ENCODE measurements around the gene SEC14L1.

SEC14L1 gene

GRCh38 chr17:77164483-77165091 is 23.8 kb downstream of the SEC14L1 start:
- Histone ChIP-seq H4K8ac (ENCODE audit: low read depth, low read length) (no peak overlapping the region), H3K36me3 (ENCODE audit: control insufficient read depth in 1 of 2, insufficient read depth in 2 of 2, low read length in 2 of 2) (peaks cover 2 to 7% of the 10 kb centered on the region in 2 experiments), H3K79me1 (ENCODE audit: low read length) (no peaks in the 10 kb centered on the region), H4K91ac (ENCODE audit: low read depth, low read length) (no peak overlapping the region), H3K18ac (ENCODE audit: low read length) (no peak overlapping the region), H3K14ac (ENCODE audit: low read length) (no peak overlapping the region), H3K23ac (ENCODE audit: low read length) (no peak overlapping the region), H3K27ac (ENCODE audit: low read depth, low read length) (no peak overlapping the region), H3K4ac (ENCODE audit: low read depth, low read length) (no peak overlapping the region), H3K79me2 (ENCODE audit: control insufficient read depth, insufficient read depth, low read length, poor library complexity) (peaks cover 2% of the 10 kb centered on the region), H2BK12ac (ENCODE audit: low read length) (no peak overlapping the region), H2AFZ (ENCODE audit: insufficient read depth, low read length, poor library complexity) (no peak overlapping the region), H2AK5ac (ENCODE audit: low read length) (no peak overlapping the region), H3K9me3 (ENCODE audit: insufficient read depth, low read depth, low read length) (peaks cover 9% of the 10 kb centered on the region), H3K4me2 (ENCODE audit: low read length) (no peak overlapping the region), H2BK120ac (ENCODE audit: insufficient read depth, low read length, poor library complexity) (no peak overlapping the region), H3K4me1 (ENCODE audit: control insufficient read depth in 1 of 2, insufficient read depth in 2 of 2, low read length in 2 of 2) (peaks cover 2 to 4% of the 10 kb centered on the region in 2 experiments), H4K12ac (ENCODE audit: low read depth, low read length) (no peak overlapping the region), H3K27me3 (ENCODE audit: insufficient read depth, low read length) (no peaks in the 10 kb centered on the region), H2BK5ac (ENCODE audit: low read depth, low read length, poor library complexity) (no peak overlapping the region), H3K4me3 (ENCODE audit: low read depth, low read length) (no peak overlapping the region), H3K9ac (ENCODE audit: low read length) (no peak overlapping the region)
- WGBS (ENCODE audit: extremely low coverage, insufficient coverage, insufficient read length): 100% methylated on average over 2 of the region's 7 CpGs
- no peak for DNase-seq

GRCh38 chr17:77165577-77165976 is 24.8 kb downstream of the SEC14L1 start:
- Histone ChIP-seq H4K12ac (ENCODE audit: low read depth, low read length) (no peak overlapping the region), H2BK120ac (ENCODE audit: insufficient read depth, low read length, poor library complexity) (no peak overlapping the region), H3K36me3 (ENCODE audit: control insufficient read depth in 1 of 2, insufficient read depth in 2 of 2, low read length in 2 of 2) (peaks cover 2 to 7% of the 10 kb centered on the region in 2 experiments), H3K23ac (ENCODE audit: low read length) (no peak overlapping the region), H3K9ac (ENCODE audit: low read length) (no peak overlapping the region), H3K4ac (ENCODE audit: low read depth, low read length) (no peak overlapping the region), H4K91ac (ENCODE audit: low read depth, low read length) (no peak overlapping the region), H3K18ac (ENCODE audit: low read length) (no peak overlapping the region), H3K4me1 (ENCODE audit: control insufficient read depth in 1 of 2, insufficient read depth in 2 of 2, low read length in 2 of 2) (peaks cover 2 to 4% of the 10 kb centered on the region in 2 experiments), H2BK12ac (ENCODE audit: low read length) (no peak overlapping the region), H3K9me3 (ENCODE audit: insufficient read depth, low read depth, low read length) (peaks cover 9% of the 10 kb centered on the region), H2AK5ac (ENCODE audit: low read length) (no peak overlapping the region), H3K4me2 (ENCODE audit: low read length) (no peak overlapping the region), H3K27me3 (ENCODE audit: insufficient read depth, low read length) (no peaks in the 10 kb centered on the region), H2BK5ac (ENCODE audit: low read depth, low read length, poor library complexity) (no peak overlapping the region), H3K79me2 (ENCODE audit: control insufficient read depth, insufficient read depth, low read length, poor library complexity) (peaks cover 2% of the 10 kb centered on the region), H2AFZ (ENCODE audit: insufficient read depth, low read length, poor library complexity) (no peak overlapping the region), H3K27ac (ENCODE audit: low read depth, low read length) (no peak overlapping the region), H3K79me1 (ENCODE audit: low read length) (no peaks in the 10 kb centered on the region), H3K4me3 (ENCODE audit: low read depth, low read length) (no peak overlapping the region), H3K14ac (ENCODE audit: low read length) (no peak overlapping the region), H4K8ac (ENCODE audit: low read depth, low read length) (no peak overlapping the region)
- WGBS (ENCODE audit: extremely low coverage, insufficient coverage, insufficient read length): no CpG with 5 or more reads among the region's 1 CpG
- no peak for DNase-seq

GRCh38 chr17:77167472-77168306 is 26.9 kb downstream of the SEC14L1 start:
- no peak overlapping the region for H4K12ac ChIP-seq (ENCODE audit: low read depth, low read length)
- H3K4me2 ChIP-seq (ENCODE audit: low read length): no peak overlapping the region
- no peaks in the 10 kb centered on the region for H3K27me3 ChIP-seq (ENCODE audit: insufficient read depth, low read length)
- no peak overlapping the region for H3K4me3 ChIP-seq (ENCODE audit: low read depth, low read length)
- H2AFZ ChIP-seq (ENCODE audit: insufficient read depth, low read length, poor library complexity): no peak overlapping the region
- peaks cover 9% of the 10 kb centered on the region for H3K9me3 ChIP-seq (ENCODE audit: insufficient read depth, low read depth, low read length)
- H2AK5ac ChIP-seq (ENCODE audit: low read length): no peak overlapping the region
- H3K18ac ChIP-seq (ENCODE audit: low read length): no peak overlapping the region
- H3K23ac ChIP-seq (ENCODE audit: low read length): no peak overlapping the region
- peaks cover 2 to 4% of the 10 kb centered on the region in 2 experiments for H3K4me1 ChIP-seq (ENCODE audit: control insufficient read depth in 1 of 2, insufficient read depth in 2 of 2, low read length in 2 of 2)
- H2BK12ac ChIP-seq (ENCODE audit: low read length): no peak overlapping the region
- H3K14ac ChIP-seq (ENCODE audit: low read length): no peak overlapping the region
- no peak overlapping the region for H3K4ac ChIP-seq (ENCODE audit: low read depth, low read length)
- H3K9ac ChIP-seq (ENCODE audit: low read length): no peak overlapping the region
- H2BK5ac ChIP-seq (ENCODE audit: low read depth, low read length, poor library complexity): no peak overlapping the region
- H2BK120ac ChIP-seq (ENCODE audit: insufficient read depth, low read length, poor library complexity): no peak overlapping the region
- DNase-seq: no peak
- H3K36me3 ChIP-seq (ENCODE audit: control insufficient read depth in 1 of 2, insufficient read depth in 2 of 2, low read length in 2 of 2): peaks cover 2 to 7% of the 10 kb centered on the region in 2 experiments
- H4K8ac ChIP-seq (ENCODE audit: low read depth, low read length): no peak overlapping the region
- no peak overlapping the region for H4K91ac ChIP-seq (ENCODE audit: low read depth, low read length)
- H3K79me1 ChIP-seq (ENCODE audit: low read length): no peaks in the 10 kb centered on the region
- no peak overlapping the region for H3K27ac ChIP-seq (ENCODE audit: low read depth, low read length)
- H3K79me2 ChIP-seq (ENCODE audit: control insufficient read depth, insufficient read depth, low read length, poor library complexity): no peaks in the 10 kb centered on the region
- WGBS (ENCODE audit: extremely low coverage, insufficient coverage, insufficient read length): no CpG with 5 or more reads among the region's 12 CpGs

- H3K4me1 ChIP-seq (ENCODE audit: control insufficient read depth in 1 of 2, insufficient read depth in 2 of 2, low read length in 2 of 2): peaks cover 0 to 4% of the 10 kb centered on the region in 2 experiments
- no peak overlapping the region for H3K9ac ChIP-seq (ENCODE audit: low read length)
- peaks cover 18% of the 10 kb centered on the region for H3K9me3 ChIP-seq (ENCODE audit: insufficient read depth, low read depth, low read length)
- H2BK12ac ChIP-seq (ENCODE audit: low read length): no peak overlapping the region
- no peak overlapping the region for H4K12ac ChIP-seq (ENCODE audit: low read depth, low read length)
- no peak overlapping the region for H3K23ac ChIP-seq (ENCODE audit: low read length)
- H3K27me3 ChIP-seq (ENCODE audit: insufficient read depth, low read length): no peaks in the 10 kb centered on the region
- peaks cover 6 to 17% of the 10 kb centered on the region in 2 experiments for H3K36me3 ChIP-seq (ENCODE audit: control insufficient read depth in 1 of 2, insufficient read depth in 2 of 2, low read length in 2 of 2)
- no peak overlapping the region for H2BK120ac ChIP-seq (ENCODE audit: insufficient read depth, low read length, poor library complexity)
- H3K4me2 ChIP-seq (ENCODE audit: low read length): no peak overlapping the region
- no peaks in the 10 kb centered on the region for H3K79me1 ChIP-seq (ENCODE audit: low read length)
- no peak overlapping the region for H2BK5ac ChIP-seq (ENCODE audit: low read depth, low read length, poor library complexity)
- H3K4ac ChIP-seq (ENCODE audit: low read depth, low read length): no peak overlapping the region
- WGBS (ENCODE audit: extremely low coverage, insufficient coverage, insufficient read length): no CpG with 5 or more reads among the region's 6 CpGs
- no peak overlapping the region for H3K14ac ChIP-seq (ENCODE audit: low read length)
- no peak overlapping the region for H3K18ac ChIP-seq (ENCODE audit: low read length)
- H3K4me3 ChIP-seq (ENCODE audit: low read depth, low read length): no peak overlapping the region
- no peak overlapping the region for H2AFZ ChIP-seq (ENCODE audit: insufficient read depth, low read length, poor library complexity)
- H3K79me2 ChIP-seq (ENCODE audit: control insufficient read depth, insufficient read depth, low read length, poor library complexity): no peaks in the 10 kb centered on the region
- DNase-seq: no peak
- H4K91ac ChIP-seq (ENCODE audit: low read depth, low read length): no peak overlapping the region
- H4K8ac ChIP-seq (ENCODE audit: low read depth, low read length): no peak overlapping the region
- H2AK5ac ChIP-seq (ENCODE audit: low read length): no peak overlapping the region
- no peak overlapping the region for H3K27ac ChIP-seq (ENCODE audit: low read depth, low read length)
These were observed 32.3 kb downstream of the SEC14L1 start for GRCh38 chr17:77173104-77173503.

All from trophoblast cell (in vitro differentiated cells and primary cell).